WTC11 (cell line): Measurements from ENCODE around the gene CBFA2T2. TPM values are rescaled to one million over a fixed set of nuclear protein-coding genes. Genes with fewer than 3 reads are reported as not detected.

Experiments used
- ATAC-seq: fragments of 200-7000 bp; cut with Tn5 transposase; 2 replicates; pipeline ENCODE4 v1.10.0; 2021; ENCODE audit warnings: mild to moderate bottlenecking, moderate library complexity
- CTCF ChIA-PET: fragments of 300-600 bp; sonication (Branson Sonifier 250); formaldehyde crosslinking; loops from one replicate; lab custom pipeline; 2021; ENCODE audit warnings: antibody characterized with exemption; lab: Charles Lee
- POLR2A ChIA-PET: fragments of 350-600 bp; sonication (Branson Sonifier 250); formaldehyde crosslinking; loops from one replicate; lab custom pipeline; 2021; ENCODE audit warnings: antibody characterized with exemption; lab: Charles Lee
- DNase-seq: peaks from one replicate; pipeline ENCODE4 v3.0.0; 2021; ENCODE audit warnings: low spot score
- H3K27ac Mint-ChIP-seq: 2 replicates; pipeline ENCODE4 v1.8.0; 2021; ENCODE audit warnings: mixed read lengths
- H3K27me3 Mint-ChIP-seq: 2 replicates; pipeline ENCODE4 v1.8.0; 2021; ENCODE audit warnings: low read depth, mild to moderate bottlenecking, moderate library complexity, mixed read lengths
- H3K36me3 Mint-ChIP-seq: 2 replicates; pipeline ENCODE4 v1.8.0; 2021; ENCODE audit warnings: mixed read lengths
- H3K4me1 Mint-ChIP-seq: 2 replicates; pipeline ENCODE4 v1.8.0; 2022; ENCODE audit warnings: mixed read lengths
- H3K4me3 Mint-ChIP-seq: 2 replicates; pipeline ENCODE4 v1.8.0; 2021; ENCODE audit warnings: mild to moderate bottlenecking, moderate library complexity, mixed read lengths
- H3K9me3 Mint-ChIP-seq: 2 replicates; pipeline ENCODE4 v1.8.0; 2021; ENCODE audit warnings: mixed read lengths
- ATF3 ChIP-seq: sonication (generic); formaldehyde crosslinking; conservative IDR thresholded peaks from 2 replicates; pipeline ENCODE4 v1.8.1; 2022; ENCODE audit warnings: mild to moderate bottlenecking, missing genetic modification reagents
- CREB1 ChIP-seq: sonication (generic); formaldehyde crosslinking; IDR thresholded peaks from 2 replicates; pipeline ENCODE4 v1.8.0; 2023; ENCODE audit warnings: mild to moderate bottlenecking, missing genetic modification reagents
- CREM ChIP-seq: sonication (generic); formaldehyde crosslinking; IDR thresholded peaks from 2 replicates; pipeline ENCODE4 v1.8.1; 2022; ENCODE audit warnings: mild to moderate bottlenecking, missing genetic modification reagents, moderate library complexity
- E2F1 ChIP-seq: sonication (generic); formaldehyde crosslinking; IDR thresholded peaks from 2 replicates; pipeline ENCODE4 v1.8.0; 2022; ENCODE audit warnings: mild to moderate bottlenecking, missing genetic modification reagents
- E2F5 ChIP-seq: sonication (generic); formaldehyde crosslinking; IDR thresholded peaks from 2 replicates; pipeline ENCODE4 v1.8.1; 2022; ENCODE audit warnings: mild to moderate bottlenecking, moderate library complexity, missing genetic modification reagents
- EMX1 ChIP-seq: fragments of 250-450 bp; sonication (Bioruptor Pico); IDR thresholded peaks from 2 replicates; pipeline ENCODE4 v1.8.0; 2021; ENCODE audit warnings: mild to moderate bottlenecking
- ERG ChIP-seq: fragments of 250-450 bp; sonication (Bioruptor Pico); IDR thresholded peaks from 2 replicates; pipeline ENCODE4 v1.8.0; 2021; ENCODE audit warnings: mild to moderate bottlenecking
- JUN ChIP-seq: sonication (generic); formaldehyde crosslinking; IDR thresholded peaks from 2 replicates; pipeline ENCODE4 v1.8.0; 2023; ENCODE audit warnings: mild to moderate bottlenecking, missing genetic modification reagents
- KAT7 ChIP-seq: sonication (generic); formaldehyde crosslinking; IDR thresholded peaks from 2 replicates; pipeline ENCODE4 v1.8.1; 2023; ENCODE audit warnings: missing genetic modification reagents, mild to moderate bottlenecking, borderline replicate concordance
- NR2C2 ChIP-seq: sonication (generic); formaldehyde crosslinking; IDR thresholded peaks from 2 replicates; pipeline ENCODE4 v1.8.0; 2022; ENCODE audit warnings: mild to moderate bottlenecking, missing genetic modification reagents
- NR3C1 ChIP-seq: sonication (generic); formaldehyde crosslinking; conservative IDR thresholded peaks from 2 replicates; pipeline ENCODE4 v1.8.1; 2023; ENCODE audit warnings: low read depth, mild to moderate bottlenecking, missing genetic modification reagents
- RELA ChIP-seq: sonication (generic); formaldehyde crosslinking; IDR thresholded peaks from 2 replicates; pipeline ENCODE4 v1.8.1; 2022; ENCODE audit warnings: missing genetic modification reagents, mild to moderate bottlenecking, borderline replicate concordance
- SMAD3 ChIP-seq: sonication (generic); formaldehyde crosslinking; IDR thresholded peaks from 2 replicates; pipeline ENCODE4 v1.8.0; 2022; ENCODE audit warnings: missing genetic modification reagents, mild to moderate bottlenecking, borderline replicate concordance
- STAT6 ChIP-seq: sonication (generic); formaldehyde crosslinking; conservative IDR thresholded peaks from 2 replicates; pipeline ENCODE4 v1.8.1; 2023; ENCODE audit warnings: mild to moderate bottlenecking, low read depth, missing genetic modification reagents, moderate library complexity
- TCF7 ChIP-seq: sonication (generic); formaldehyde crosslinking; IDR thresholded peaks from 2 replicates; pipeline ENCODE4 v1.8.0; 2022; ENCODE audit warnings: mild to moderate bottlenecking, low read depth, missing genetic modification reagents, moderate library complexity
- TP53 ChIP-seq: sonication (generic); formaldehyde crosslinking; IDR thresholded peaks from 2 replicates; pipeline ENCODE4 v1.8.1; 2023; ENCODE audit warnings: mild to moderate bottlenecking, missing genetic modification reagents
- ZNF121 ChIP-seq: sonication (generic); formaldehyde crosslinking; IDR thresholded peaks from 2 replicates; pipeline ENCODE4 v1.8.0; 2023; ENCODE audit warnings: missing genetic modification reagents
- ZNF138 ChIP-seq: sonication (generic); formaldehyde crosslinking; conservative IDR thresholded peaks from 2 replicates; pipeline ENCODE4 v1.8.1; 2022; ENCODE audit warnings: mild to moderate bottlenecking, moderate library complexity, missing genetic modification reagents
- ZNF219 ChIP-seq: sonication (generic); formaldehyde crosslinking; IDR thresholded peaks from 2 replicates; pipeline ENCODE4 v1.8.0; 2023; ENCODE audit warnings: missing genetic modification reagents, mild to moderate bottlenecking, borderline replicate concordance
- ZNF232 ChIP-seq: sonication (generic); formaldehyde crosslinking; IDR thresholded peaks from 2 replicates; pipeline ENCODE4 v1.8.0; 2022; ENCODE audit warnings: mild to moderate bottlenecking, missing genetic modification reagents
- ZNF263 ChIP-seq: sonication (generic); formaldehyde crosslinking; IDR thresholded peaks from 2 replicates; pipeline ENCODE4 v1.8.1; 2022; ENCODE audit warnings: low read depth, mild to moderate bottlenecking, moderate library complexity, missing genetic modification reagents
- ZNF416 ChIP-seq: fragments of 250-450 bp; sonication (Bioruptor Pico); IDR thresholded peaks from 2 replicates; pipeline ENCODE4 v1.9.0; 2021; ENCODE audit warnings: mild to moderate bottlenecking, inconsistent platforms
- ZNF512 ChIP-seq: sonication (generic); formaldehyde crosslinking; IDR thresholded peaks from 2 replicates; pipeline ENCODE4 v1.8.1; 2022; ENCODE audit warnings: missing genetic modification reagents, borderline replicate concordance
- ZNF671 ChIP-seq: fragments of 250-450 bp; sonication (Bioruptor Pico); IDR thresholded peaks from 2 replicates; pipeline ENCODE4 v1.8.0; 2021; ENCODE audit warnings: mild to moderate bottlenecking
- total RNA-seq: library from RNA; stranded (reverse); gene quantifications from 3 replicates; pipeline ENCODE4 v1.2.3, GENCODE V29; 2021

Gene CBFA2T2
- total RNA-seq, 1 experiment from 2014 or later = 22.1 TPM

- TF ChIP-seq ZNF232 (CRISPR knock-in tag) = peak; percentile 64; the same call in 1 of the 2 replicates
Observed at GRCh38 chr20:33666293-33667244, 176.7 kb downstream of the CBFA2T2 start, which contains the start of gene ACTL10 (continued).

GRCh38 chr20:33667245-33667675 lies 177.4 kb downstream of the CBFA2T2 start:
- ChIA-PET POLR2A (interaction anchor here (0.6 to 3.4 kb wide), 13 partner anchors 12 to 405 kb away, joined by 3 to 24 read pairs (median 4); partner anchors contain the start of genes CBFA2T2, CDK5RAP1, PXMP4 and ZNF341), CTCF (interaction anchor here (0.5 to 7.9 kb wide), 47 partner anchors 8 to 404 kb away, joined by 3 to 134 read pairs (median 4); partner anchors contain the start of genes CBFA2T2, CDK5RAP1, E2F1 and PXMP4)
- Mint-ChIP-seq H3K27ac (no peak overlapping the region), H3K36me3 (peaks cover 5% of the 10 kb centered on the region; the same call in 1 of the 2 replicates), H3K27me3 (peaks cover 14% of the 10 kb centered on the region), H3K4me1 (peaks cover 31% of the 10 kb centered on the region), H3K9me3 (no peaks in the 10 kb centered on the region), H3K4me3 (peak overlapping the region; percentile 62)
- ATAC-seq (no peak; the same call in 1 of the 2 replicates), DNase-seq (no peak)
- TF ChIP-seq ZNF263 (CRISPR knock-in tag) (peak; percentile 52; the same call in 1 of the 2 replicates), EMX1 (CRISPR knock-in tag) (0 out of 2 replicates have a peak, but pooled peaks have one; percentile 16), TP53 (peak; percentile 52), SMAD3 (CRISPR knock-in tag) (no peak), NR3C1 (no peak), TCF7 (CRISPR knock-in tag) (no peak), CREB1 (CRISPR knock-in tag) (no peak), ZNF512 (CRISPR knock-in tag) (no peak), JUN (CRISPR knock-in tag) (0 out of 2 replicates have a peak, but pooled peaks have one; percentile 75), KAT7 (CRISPR knock-in tag) (peak; percentile 4; the same call in 1 of the 2 replicates), ATF3 (CRISPR knock-in tag) (no peak), ZNF219 (CRISPR knock-in tag) (no peak; the same call in 1 of the 2 replicates), ERG (no peak), E2F5 (CRISPR knock-in tag) (peak; percentile 60; the same call in 1 of the 2 replicates), ZNF416 (CRISPR knock-in tag) (no peak), E2F1 (CRISPR knock-in tag) (no peak), ZNF671 (no peak), STAT6 (CRISPR knock-in tag) (no peak; the same call in 1 of the 2 replicates), CREM (CRISPR knock-in tag) (0 out of 2 replicates have a peak, but pooled peaks have one; percentile 51), ZNF121 (peak; percentile 93), ZNF138 (CRISPR knock-in tag) (peak; percentile 15; the same call in 1 of the 2 replicates), NR2C2 (CRISPR knock-in tag) (peak; percentile 17; the same call in 1 of the 2 replicates), RELA (peak; percentile 78; the same call in 1 of the 2 replicates)
